Activated naive CD4-positive, alpha-beta T cell treated with Interleukin-2 at 50 U/mL for 16 hours (primary cell): ENCODE results near the gene OTX1.
"Not testable (repeated sequence)": the region's sequence is repeated elsewhere in the genome, so short reads cannot be mapped to it uniquely, and the experiment has no call there.

Experiments used
- DNase-seq: peaks from one replicate; pipeline ENCODE4 v3.0.0-alpha.2; 2020

OTX1 gene

DNA sequence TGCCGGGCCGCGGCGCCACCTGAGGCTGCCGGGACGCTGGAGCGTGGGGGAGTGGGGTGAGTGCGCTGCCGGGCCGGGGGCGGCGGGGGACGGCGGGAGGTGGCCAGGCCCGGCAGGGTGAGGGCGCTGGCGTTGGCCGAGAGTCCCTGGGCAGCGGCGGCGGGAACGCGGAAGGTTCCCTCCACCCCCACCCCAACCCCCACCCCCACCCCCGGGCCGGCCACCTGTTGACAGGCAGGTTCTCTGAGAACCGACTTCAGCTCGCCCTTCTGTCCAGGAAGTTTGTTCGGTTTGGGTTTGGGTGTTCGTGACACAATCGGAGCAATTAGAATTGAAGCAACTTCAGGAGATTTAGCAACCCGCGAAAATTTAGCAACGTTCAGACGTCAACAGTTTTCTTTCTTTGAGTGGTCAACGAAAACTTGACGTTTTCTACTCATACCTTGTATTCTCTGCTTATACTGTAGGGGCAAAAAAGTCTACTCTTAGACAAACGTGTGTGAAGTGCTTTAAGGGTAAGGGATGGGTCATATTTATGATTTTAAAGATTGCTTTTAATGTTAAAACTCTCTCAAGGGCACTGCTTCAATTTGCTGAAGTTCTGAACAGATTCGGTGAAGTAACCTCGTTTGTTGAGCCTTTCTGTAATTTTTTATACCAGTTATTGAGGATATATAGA, 9.3 kb downstream of the OTX1 start:
- DNase-seq = no peak

DNA sequence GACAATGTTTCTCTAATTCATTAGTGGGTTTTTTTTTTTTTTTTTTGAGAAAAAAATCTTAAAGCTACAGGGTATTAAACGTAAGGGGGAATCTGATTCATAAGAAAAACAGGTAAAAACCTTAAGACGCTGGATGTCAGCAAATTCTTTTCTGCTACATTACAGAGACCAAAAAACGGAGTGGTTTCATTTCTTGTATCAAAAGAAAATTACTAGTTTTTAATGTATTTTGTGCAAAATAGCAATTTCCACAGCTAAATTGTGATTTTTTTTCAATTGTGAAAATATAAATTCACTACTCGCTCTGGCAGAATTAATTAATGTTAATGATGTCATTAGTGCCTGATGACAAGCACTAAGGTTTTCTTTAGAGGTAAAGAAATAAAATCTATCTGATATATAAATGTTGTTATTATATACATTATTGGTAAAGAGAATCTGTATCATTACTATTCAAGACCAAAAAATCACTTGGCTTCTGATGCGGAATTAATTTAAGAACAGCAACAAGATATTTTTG, 9.9 kb downstream of the OTX1 start:
- DNase-seq = no peak

DNA sequence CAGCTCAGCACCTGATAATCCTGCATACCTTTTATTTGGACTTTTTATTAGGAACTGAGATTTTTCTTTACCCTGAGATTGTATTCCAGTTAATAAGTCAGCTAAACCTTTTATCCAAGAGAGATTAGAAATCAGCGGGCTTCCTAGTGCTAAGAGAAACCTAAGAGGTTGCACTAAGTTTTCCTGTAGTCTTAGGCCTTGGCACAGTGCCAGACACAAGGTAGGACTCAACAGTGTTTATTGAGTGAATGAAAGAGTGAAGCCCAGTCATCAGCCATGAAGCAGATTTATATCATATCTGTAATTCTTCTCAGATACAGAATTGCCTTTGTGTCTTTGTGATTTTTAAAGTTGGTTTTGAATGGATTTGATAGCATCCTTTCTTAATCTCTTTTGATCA, 13.6 kb downstream of the OTX1 start:
- DNase-seq = no peak

- no peak for DNase-seq
Measured at GRCh38 chr2:63064661-63065060, 14.0 kb downstream of the OTX1 start.

DNA sequence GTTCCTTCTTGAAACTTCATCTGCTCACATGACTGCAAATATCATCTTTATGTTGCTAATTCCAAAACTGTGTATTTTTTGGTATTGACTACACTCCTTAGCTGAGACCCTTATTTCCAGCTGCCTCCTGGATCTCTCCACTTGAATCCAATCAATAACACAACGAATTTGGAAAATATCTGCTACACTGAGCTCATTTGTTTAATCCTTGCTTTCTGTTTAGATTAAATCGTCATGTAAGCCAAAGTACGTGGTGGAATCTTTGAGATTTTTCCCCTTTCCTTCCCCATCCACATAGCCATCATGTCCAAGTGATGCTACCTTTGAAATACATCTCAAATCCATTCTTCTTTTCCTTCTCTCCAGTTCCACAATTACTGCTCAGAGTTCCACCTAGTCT, 15.6 kb downstream of the OTX1 start:
- no peak for DNase-seq

- no peak for DNase-seq
Measured at GRCh38 chr2:63066838-63067237, 16.2 kb downstream of the OTX1 start.

DNA sequence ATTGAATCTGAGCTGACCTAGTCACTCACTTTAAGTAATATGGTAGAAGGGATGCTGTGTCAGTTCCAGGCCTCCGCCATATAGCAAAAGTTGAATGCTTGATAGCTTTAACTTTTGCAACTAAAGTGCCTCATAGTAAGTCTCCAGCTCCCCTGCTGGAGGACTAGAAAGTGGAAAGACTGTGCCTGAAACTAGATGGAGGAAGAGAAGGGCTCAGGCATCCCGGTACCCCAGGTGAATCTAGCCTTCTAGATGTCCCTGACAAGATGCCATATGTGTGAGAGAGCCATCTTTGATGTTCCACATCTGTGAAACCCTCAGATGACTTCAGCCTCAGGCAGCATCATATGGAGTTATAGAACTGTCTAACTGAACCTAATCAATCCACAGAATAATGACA, 21.0 kb downstream of the OTX1 start:
- no peak for DNase-seq

GRCh38 chr2:63073994-63074393, 23.4 kb downstream of the OTX1 start:
- no peak for DNase-seq

DNA sequence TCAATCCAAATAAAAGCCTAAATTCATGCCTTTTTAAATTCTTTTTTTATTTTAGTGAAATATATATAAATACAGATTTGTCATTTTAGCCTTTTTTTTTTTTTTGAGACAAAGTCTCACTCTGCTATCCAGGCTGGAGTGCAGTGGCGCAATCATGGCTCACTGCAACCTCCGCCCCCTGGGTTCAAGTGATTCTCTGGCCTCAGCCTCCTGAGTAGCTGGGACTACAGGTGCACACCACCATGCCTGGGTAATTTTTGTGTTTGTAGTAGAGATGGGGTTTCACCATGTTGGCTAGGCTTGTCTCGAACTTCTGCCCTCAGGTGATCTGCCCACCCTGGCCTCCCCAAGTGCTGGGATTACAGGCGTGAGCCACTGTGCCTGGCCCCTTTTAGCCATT, 23.8 kb downstream of the OTX1 start:
- DNase-seq = not testable (repeated sequence)

- no peak for DNase-seq
Measured at GRCh38 chr2:63078852-63079606, 28.4 kb downstream of the OTX1 start.

DNA sequence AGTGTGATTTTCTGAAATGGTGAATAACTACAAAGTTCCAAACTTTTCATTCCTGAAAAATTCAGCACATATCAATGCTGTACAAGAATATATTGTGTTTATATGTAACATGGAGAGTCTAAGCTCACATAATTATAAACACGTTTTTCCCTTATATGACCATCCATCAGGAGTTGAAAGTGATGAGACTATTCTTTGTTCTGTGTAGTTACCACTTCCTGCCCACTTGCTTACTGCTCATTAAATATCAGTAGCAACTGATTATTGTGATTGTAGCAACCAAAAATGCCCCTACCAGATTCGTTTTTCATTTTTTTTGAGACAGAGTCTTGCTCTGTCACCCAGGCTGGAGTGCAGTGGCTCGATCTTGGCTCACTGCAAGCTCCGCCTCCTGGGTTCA, 30.8 kb downstream of the OTX1 start:
- DNase-seq = no peak

- DNase-seq = no peak
Measured at GRCh38 chr2:63086687-63087086, 36.1 kb downstream of the OTX1 start.

DNA sequence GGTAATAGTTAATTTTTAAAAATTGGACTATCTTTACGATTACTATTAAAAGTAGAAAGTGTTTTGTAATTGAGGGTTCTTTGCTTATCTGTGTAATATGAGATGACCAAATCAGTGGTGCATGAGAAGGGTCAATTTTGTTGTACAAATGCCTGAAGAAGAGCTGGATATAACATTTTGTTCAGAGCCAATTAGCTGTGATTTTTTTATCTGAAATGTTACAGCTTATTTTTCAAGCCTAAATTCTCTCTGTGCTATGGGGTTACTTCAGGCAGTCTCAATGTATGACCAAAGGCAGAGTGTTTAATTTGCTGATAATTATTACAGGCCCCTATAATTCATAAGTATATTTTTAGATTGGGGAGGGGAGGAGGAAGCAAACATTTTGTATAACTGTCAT, 41.8 kb downstream of the OTX1 start:
- no peak for DNase-seq

DNA sequence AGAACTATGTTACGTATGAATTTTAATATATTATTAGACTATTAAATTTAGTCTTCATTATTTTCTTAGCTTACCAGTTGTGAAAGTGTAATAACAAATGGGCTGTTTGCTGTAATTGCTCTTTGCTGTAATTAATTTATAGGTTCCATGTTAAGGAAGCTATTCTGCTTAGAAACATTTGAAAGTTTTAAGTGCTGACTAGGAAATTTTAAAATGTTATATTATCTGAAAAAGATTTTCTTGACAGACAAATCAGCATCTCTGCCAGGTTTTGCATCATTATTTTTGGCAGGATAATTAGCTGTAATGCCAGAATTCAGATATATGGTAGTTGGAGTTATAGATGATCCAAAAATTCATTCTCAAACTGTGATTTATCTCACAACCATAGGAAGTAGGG, 42.2 kb downstream of the OTX1 start:
- no peak for DNase-seq

GRCh38 chr2:63093502-63093901, 42.9 kb downstream of the OTX1 start:
- DNase-seq = no peak

DNA sequence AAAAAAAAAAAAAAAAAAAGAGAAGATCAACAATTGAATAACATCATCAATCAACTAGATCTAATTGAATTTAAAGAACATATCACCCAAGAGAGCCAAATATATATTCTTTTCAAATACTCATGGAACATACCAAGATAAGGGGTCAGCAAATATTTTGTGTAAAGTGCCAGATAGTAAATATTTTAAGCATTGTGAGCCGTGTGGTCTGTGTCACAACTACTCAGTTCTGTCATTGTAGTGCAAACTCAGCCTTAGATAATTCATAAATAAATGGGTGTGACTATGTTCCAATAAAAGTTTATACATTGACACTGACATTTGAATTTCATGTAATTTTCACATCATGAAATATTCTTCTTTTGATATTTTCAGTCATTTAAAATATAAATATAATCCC, 45.9 kb downstream of the OTX1 start:
- no peak for DNase-seq

DNA sequence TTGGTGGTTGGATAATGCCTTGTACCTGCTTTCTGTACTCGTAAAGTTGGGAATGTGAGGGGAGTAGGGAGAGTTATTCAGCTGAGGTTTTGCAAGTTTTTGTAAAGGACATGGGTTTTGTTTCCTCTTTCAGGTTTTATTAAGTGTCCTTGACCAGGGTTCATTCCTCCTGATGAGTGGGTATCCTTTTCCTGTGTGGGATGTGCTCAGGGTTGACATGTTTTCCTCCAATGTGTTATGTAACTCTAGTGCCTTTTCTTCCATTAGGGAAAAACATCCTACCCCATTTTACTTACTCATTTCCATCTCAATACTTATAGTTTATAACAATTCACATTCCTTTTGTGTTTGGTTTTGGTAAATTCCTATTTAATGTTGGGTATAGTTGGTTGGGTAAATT, 48.4 kb downstream of the OTX1 start:
- no peak for DNase-seq

GRCh38 chr2:63101954-63102353, 51.3 kb downstream of the OTX1 start:
- DNase-seq = no peak

- DNase-seq = no peak
Measured at GRCh38 chr2:63104482-63104881, 53.9 kb downstream of the OTX1 start.
